Left hindlimb (tissue), 1 donor: ENCODE data around the gene CFTR.
"Not testable (repeated sequence)": the region's sequence is repeated elsewhere in the genome, so short reads cannot be mapped to it uniquely, and the experiment has no call there.

Source experiments
- DNase-seq: peaks from one replicate; pipeline ENCODE4 v3.0.0-alpha.2; 2018

Gene CFTR

GRCh38 chr7:117479225-117480054 lies at the start of gene CFTR:
CFTR (plus strand) TSS chr7:117480025; CDS start chr7:117480095, 70 bp downstream.
- peak; percentile 27 for DNase-seq

- DNase-seq, result no peak
Measured at GRCh38 chr7:117435475-117436043, 44.3 kb upstream of the CFTR start.

- DNase-seq, result no peak
Measured at GRCh38 chr7:117444646-117445045, 35.2 kb upstream of the CFTR start.

GRCh38 chr7:117445206-117445605 lies 34.6 kb upstream of the CFTR start:
- DNase-seq, result no peak

- no peak for DNase-seq
Measured at GRCh38 chr7:117446220-117446815, 33.5 kb upstream of the CFTR start.

GRCh38 chr7:117448655-117449054 lies 31.2 kb upstream of the CFTR start:
- no peak for DNase-seq

GRCh38 chr7:117458977-117459583 lies 20.7 kb upstream of the CFTR start:
- no peak for DNase-seq

GRCh38 chr7:117459735-117460134 lies 20.1 kb upstream of the CFTR start:
- no peak for DNase-seq

- not testable (repeated sequence) for DNase-seq
Measured at GRCh38 chr7:117460815-117461214, 19.0 kb upstream of the CFTR start.

- DNase-seq, result no peak
Measured at GRCh38 chr7:117468174-117468573, 11.7 kb upstream of the CFTR start.

- no peak for DNase-seq
Measured at GRCh38 chr7:117470777-117471176, 9.0 kb upstream of the CFTR start.

- no peak for DNase-seq
Measured at GRCh38 chr7:117472335-117472734, 7.5 kb upstream of the CFTR start.

- no peak for DNase-seq
Measured at GRCh38 chr7:117476557-117477215, 3.1 kb upstream of the CFTR start.

GRCh38 chr7:117478836-117479224 lies 995 bp upstream of the CFTR start:
- no peak for DNase-seq

- DNase-seq, result no peak
Measured at GRCh38 chr7:117480055-117480362, 184 bp downstream of the CFTR start.

GRCh38 chr7:117480978-117481377 lies 1.2 kb downstream of the CFTR start:
- no peak for DNase-seq

- DNase-seq, result no peak
Measured at GRCh38 chr7:117485118-117485620, 5.3 kb downstream of the CFTR start.

- DNase-seq, result no peak
Measured at GRCh38 chr7:117489016-117489415, 9.2 kb downstream of the CFTR start.

GRCh38 chr7:117489430-117489829 lies 9.6 kb downstream of the CFTR start:
- DNase-seq, result no peak

GRCh38 chr7:117489911-117490310 lies 10.1 kb downstream of the CFTR start:
- no peak for DNase-seq

- DNase-seq, result no peak
Measured at GRCh38 chr7:117492649-117493048, 12.8 kb downstream of the CFTR start.

- DNase-seq, result no peak
Measured at GRCh38 chr7:117493460-117493859, 13.6 kb downstream of the CFTR start.

- DNase-seq, result no peak
Measured at GRCh38 chr7:117495308-117495707, 15.5 kb downstream of the CFTR start.
